Retinal pigment epithelial cell (primary cell): ENCODE results near the gene RACGAP1.

ENCODE experiments used
- DNase-seq: peaks from one replicate; pipeline ENCODE4 v3.0.0-alpha.2; 2010; ENCODE audit warnings: low read depth
- H3K4me3 ChIP-seq: 2 replicates; pipeline ENCODE4 v1.5.1; 2011; ENCODE audit warnings: mild to moderate bottlenecking, low read length, control low read depth, moderate library complexity
- TF ChIP-seq, protein P1 (sequence below): conservative IDR thresholded peaks from 2 replicates; pipeline ENCODE4 v1.5.1; 2011; ENCODE audit warnings: low read depth, low read length, control low read depth, inconsistent platforms

The RACGAP1 gene

DNA sequence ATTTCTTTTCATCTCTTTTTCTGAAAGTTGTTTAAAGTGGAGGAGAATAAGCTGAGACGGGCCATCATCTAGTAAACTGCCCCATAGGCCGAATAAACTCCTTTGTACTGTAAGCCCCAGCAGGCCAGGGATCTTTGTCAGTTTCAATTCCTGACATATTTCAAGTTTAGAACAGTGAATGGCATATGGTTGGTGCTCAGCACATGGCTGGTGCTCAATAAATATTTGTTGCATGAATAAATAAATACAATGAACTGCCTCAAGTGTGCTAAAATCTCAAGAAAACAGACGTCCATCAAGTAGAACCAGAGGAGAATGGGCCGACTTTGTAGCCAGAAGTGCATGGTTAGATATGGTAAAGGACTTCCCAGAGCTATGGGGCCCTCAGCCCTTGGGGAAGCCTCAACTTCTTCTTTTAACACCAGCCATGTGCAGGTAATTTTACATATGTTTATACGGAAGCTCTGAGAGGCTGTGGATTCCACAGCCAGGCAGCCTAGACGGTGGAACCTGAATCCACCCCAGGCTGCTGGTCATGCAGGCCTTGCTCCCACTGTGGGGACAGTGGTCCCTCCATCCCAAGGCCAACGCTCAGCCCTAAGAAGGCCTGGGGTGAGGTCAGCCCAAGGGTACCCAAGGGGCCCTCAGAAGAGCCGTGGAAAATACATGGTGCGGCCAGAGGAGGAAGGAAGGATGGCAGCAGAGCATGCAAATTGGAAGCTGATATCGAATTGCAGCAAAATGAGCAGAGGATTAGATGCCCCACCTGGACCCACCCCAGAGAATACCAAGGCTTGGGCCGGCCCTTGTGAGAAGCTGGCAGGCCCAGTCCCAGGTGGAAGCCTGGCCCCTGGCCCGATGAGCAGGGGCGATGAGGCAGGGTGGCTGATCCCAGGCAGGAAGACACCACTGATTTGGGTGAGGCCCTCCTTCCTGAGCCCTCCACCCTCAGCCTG is 83.5 kb downstream of the RACGAP1 start:
- DNase-seq = no peak
- TF ChIP-seq, protein P1, sequence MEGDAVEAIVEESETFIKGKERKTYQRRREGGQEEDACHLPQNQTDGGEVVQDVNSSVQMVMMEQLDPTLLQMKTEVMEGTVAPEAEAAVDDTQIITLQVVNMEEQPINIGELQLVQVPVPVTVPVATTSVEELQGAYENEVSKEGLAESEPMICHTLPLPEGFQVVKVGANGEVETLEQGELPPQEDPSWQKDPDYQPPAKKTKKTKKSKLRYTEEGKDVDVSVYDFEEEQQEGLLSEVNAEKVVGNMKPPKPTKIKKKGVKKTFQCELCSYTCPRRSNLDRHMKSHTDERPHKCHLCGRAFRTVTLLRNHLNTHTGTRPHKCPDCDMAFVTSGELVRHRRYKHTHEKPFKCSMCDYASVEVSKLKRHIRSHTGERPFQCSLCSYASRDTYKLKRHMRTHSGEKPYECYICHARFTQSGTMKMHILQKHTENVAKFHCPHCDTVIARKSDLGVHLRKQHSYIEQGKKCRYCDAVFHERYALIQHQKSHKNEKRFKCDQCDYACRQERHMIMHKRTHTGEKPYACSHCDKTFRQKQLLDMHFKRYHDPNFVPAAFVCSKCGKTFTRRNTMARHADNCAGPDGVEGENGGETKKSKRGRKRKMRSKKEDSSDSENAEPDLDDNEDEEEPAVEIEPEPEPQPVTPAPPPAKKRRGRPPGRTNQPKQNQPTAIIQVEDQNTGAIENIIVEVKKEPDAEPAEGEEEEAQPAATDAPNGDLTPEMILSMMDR = no peak
- no peak overlapping the region for H3K4me3 ChIP-seq

DNA sequence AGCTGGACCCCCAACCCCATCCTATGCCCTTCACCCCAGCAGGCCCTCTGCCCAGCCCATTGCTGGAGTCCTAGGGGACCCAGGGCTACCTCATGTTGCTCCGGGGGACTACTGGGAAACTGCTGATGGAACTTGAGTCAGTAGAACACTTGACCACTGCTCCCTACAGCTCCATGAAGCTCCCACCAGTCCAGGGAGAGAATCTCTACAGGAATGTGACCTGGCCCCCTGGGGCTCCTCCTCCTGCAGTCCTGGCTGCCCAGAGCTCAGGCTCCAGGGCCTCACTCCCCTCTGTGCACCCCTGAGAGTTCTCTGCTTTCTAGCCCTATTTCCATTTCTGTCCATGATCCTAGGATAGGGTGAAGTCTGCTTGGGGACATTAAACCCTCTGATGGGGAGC is 85.6 kb downstream of the RACGAP1 start:
- TF ChIP-seq, protein P1 = no peak
- no peak for DNase-seq

GRCh38 chr12:49939307-49939706 is 86.0 kb downstream of the RACGAP1 start:
- no peak for DNase-seq
- TF ChIP-seq, protein P1 = no peak
- no peak overlapping the region for H3K4me3 ChIP-seq

More for the DNA sequence above, 85.6 kb downstream of the RACGAP1 start:
- H3K4me3 ChIP-seq = no peak overlapping the region
